ENCODE measurements around the gene FOXP1. TPM values are rescaled to one million over a fixed set of nuclear protein-coding genes. Genes with fewer than 3 reads are reported as not detected.
A peak's percentile ranks its signal among the peaks of the same experiment; 100 is the strongest.

The FOXP1 gene
- total and polyA plus RNA-seq, 2 of the 8 experiments (the other 6 are each of a cell fraction or from before 2014, with no cell fraction given): 13.9 to 25.4 TPM

GRCh38 chr3:71241981-71242560, 341.5 kb downstream of the FOXP1 start:
- Histone ChIP-seq H3K4me2 (ENCODE audit: insufficient read depth in 1 of 2, low read depth in 2 of 2, low read length in 2 of 2) (no peak overlapping the region; a peak in 1 of 4 replicates), H4K91ac (replicated peaks; ENCODE audit: insufficient read length, low read length) (peak overlapping the region; percentile 49), H2BK12ac (ENCODE audit: low read depth, low read length) (no peak overlapping the region), H3K79me1 (ENCODE audit: low read depth, low read length) (no peaks in the 10 kb centered on the region; the same call in 1 of the 2 replicates), H3K4ac (replicated peaks; ENCODE audit: insufficient read length, low read depth, low read length) (no peak overlapping the region), H3K23ac (ENCODE audit: insufficient read length) (no peak overlapping the region), H3K4me3 (ENCODE audit: extremely low read depth in 1 of 4, insufficient read depth in 2 of 4, low read depth in 3 of 4, low read length in 4 of 4) (no peak overlapping the region), H3K4me1 (replicated peaks in 1 of 4; ENCODE audit: control insufficient read depth in 3 of 4, insufficient read depth in 4 of 4, low read length in 3 of 4) (peaks cover 2 to 33% (median 21%) of the 10 kb centered on the region in 4 experiments), H2BK5ac (ENCODE audit: low read depth, low read length) (no peak overlapping the region), H3K9ac (replicated peaks in 1 of 4; ENCODE audit: extremely low read depth in 1 of 4, low read depth in 3 of 4, low read length in 3 of 4) (no peak overlapping the region), H3K36me3 (ENCODE audit: control insufficient read depth in 2 of 4, insufficient read depth in 4 of 4, low read length in 3 of 4) (no peaks in the 10 kb centered on the region), H3K27me3 (replicated peaks in 1 of 4; ENCODE audit: control insufficient read depth in 3 of 4, extremely low read depth in 1 of 4, insufficient read depth in 3 of 4, low read length in 3 of 4) (no peaks in the 10 kb centered on the region), H3K14ac (ENCODE audit: insufficient read length) (no peak overlapping the region), H4K20me1 (replicated peaks in 1 of 2; ENCODE audit: control insufficient read depth in 1 of 2, insufficient read depth in 2 of 2, low read length in 2 of 2) (no peaks in the 10 kb centered on the region), H4K5ac (ENCODE audit: insufficient read length, low read depth, low read length) (no peak overlapping the region), H2AFZ (ENCODE audit: low read length) (no peak overlapping the region), H3K18ac (ENCODE audit: extremely low read depth, low read length) (no peak overlapping the region), H2BK120ac (replicated peaks; ENCODE audit: low read depth, low read length) (no peak overlapping the region), H2BK15ac (ENCODE audit: low read length) (no peak overlapping the region), H3K27ac (ENCODE audit: low read depth, low read length) (no peak overlapping the region), H2BK20ac (ENCODE audit: low read length) (no peak overlapping the region), H4K8ac (ENCODE audit: extremely low read depth, insufficient read depth, low read length) (no peak overlapping the region), H2AK5ac (ENCODE audit: low read depth, low read length) (no peak overlapping the region), H3K79me2 (ENCODE audit: control insufficient read depth in 1 of 2, insufficient read depth in 2 of 2, low read length in 2 of 2) (peaks cover 0 to 42% of the 10 kb centered on the region in 2 experiments; a peak in 2 of 4 replicates), H3K23me2 (ENCODE audit: low read depth, low read length) (no peaks in the 10 kb centered on the region), H3K9me3 (ENCODE audit: insufficient read depth in 2 of 2, low read depth in 1 of 2, low read length in 1 of 2) (no peaks in the 10 kb centered on the region), H3K56ac (replicated peaks; ENCODE audit: insufficient read length, low read depth, low read length) (no peak overlapping the region)
- POLR2A ChIA-PET (ENCODE audit: partially characterized antibody): interaction anchor here (1.6 kb wide), 1 partner anchor 18 kb away, joined by 5 read pairs; no protein-coding TSS in a partner anchor
- DNase-seq (ENCODE audit: low read depth in 1 of 2, low spot score in 2 of 2) (no peak), FAIRE-seq (no peak)
- WGBS, 2 experiments (ENCODE audit: extremely low coverage in 1 of 2, insufficient coverage in 1 of 2, insufficient read length in 1 of 2, insufficient replicate concordance in 2 of 2, low coverage in 1 of 2, low lambda C conversion rate in 2 of 2, missing lambda C conversion rate in 1 of 2): 80% methylated on average over 8 of the region's 8 CpGs; no CpG with 5 or more reads in 1 of the 2 experiments
- CTCF ChIA-PET (ENCODE audit: partially characterized antibody): interaction anchor here (0.7 to 1.5 kb wide), 5 partner anchors 9 to 181 kb away, joined by 3 to 6 read pairs (median 3); no protein-coding TSS in a partner anchor
- no peak for TF ChIP-seq MAFK (IDR thresholded peaks at IDR 0.05; ENCODE audit: low read depth, low read length)
- no peak for TF ChIP-seq SUZ12 (IDR thresholded peaks at IDR 0.05; ENCODE audit: low read length)
- TF ChIP-seq TCF12 (IDR thresholded peaks at IDR 0.05; ENCODE audit: low read depth, low read length): no peak
- TF ChIP-seq CHD2 (IDR thresholded peaks at IDR 0.05; ENCODE audit: low read length): no peak
- no peak for TF ChIP-seq SIX5 (IDR thresholded peaks at IDR 0.05; ENCODE audit: low read depth, low read length)
- TF ChIP-seq ATF3 (IDR thresholded peaks at IDR 0.05; ENCODE audit: insufficient read depth, low read depth, low read length): no peak
- no peak for TF ChIP-seq SP2 (IDR thresholded peaks at IDR 0.05; ENCODE audit: low read length)

Data from H1 (cell line).